Esophagus squamous epithelium (tissue), 4 donors: ENCODE data around the gene UBE2L5.
"Not testable (repeated sequence)": the region's sequence is repeated elsewhere in the genome, so short reads cannot be mapped to it uniquely, and the experiment has no call there.

ENCODE experiments used
- POLR2A ChIP-seq, 4 donors: fragments of 450-650 bp; IDR thresholded peaks; one replicate each; pipeline ENCODE4 v1.6.1; 2017; ENCODE audit warnings: antibody characterized with exemption in 4 of 4, mild to moderate bottlenecking in 4 of 4, moderate library complexity in 3 of 4
- TF ChIP-seq, protein P1 (sequence below), 6 experiments: fragments of 450-650 bp in 4 of 6; fragments of 200-600 bp in 2 of 6; sonication (generic) in 2 of 6; IDR thresholded peaks; one replicate each; pipeline ENCODE4 v1.5.1; 2016 to 2019; ENCODE audit warnings: antibody characterized with exemption in 6 of 6, mild to moderate bottlenecking in 4 of 6, moderate library complexity in 4 of 6

DNA sequence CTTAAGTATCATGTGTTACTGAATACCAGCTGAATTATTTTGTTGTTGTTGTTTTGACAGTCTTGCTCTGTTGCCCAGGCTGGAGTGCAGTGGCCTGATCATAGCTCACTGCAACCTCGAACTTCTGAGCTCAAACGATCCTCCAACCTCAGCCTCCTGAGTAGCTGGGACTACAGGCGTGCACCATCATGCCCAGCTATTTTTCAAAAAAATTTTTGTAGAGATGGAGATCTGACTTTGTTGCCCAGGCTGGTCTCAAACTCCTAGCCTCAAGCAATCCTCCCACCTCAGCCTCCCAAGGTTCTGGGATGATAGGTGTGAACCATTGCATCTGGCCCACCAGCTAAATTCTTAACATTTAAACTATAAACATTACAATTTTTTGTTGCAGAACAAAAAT, 21.2 kb downstream of the UBE2L5 start:
- TF ChIP-seq POLR2A (IDR thresholded peaks at IDR 0.05) = not testable (repeated sequence)
- TF ChIP-seq, protein P1, sequence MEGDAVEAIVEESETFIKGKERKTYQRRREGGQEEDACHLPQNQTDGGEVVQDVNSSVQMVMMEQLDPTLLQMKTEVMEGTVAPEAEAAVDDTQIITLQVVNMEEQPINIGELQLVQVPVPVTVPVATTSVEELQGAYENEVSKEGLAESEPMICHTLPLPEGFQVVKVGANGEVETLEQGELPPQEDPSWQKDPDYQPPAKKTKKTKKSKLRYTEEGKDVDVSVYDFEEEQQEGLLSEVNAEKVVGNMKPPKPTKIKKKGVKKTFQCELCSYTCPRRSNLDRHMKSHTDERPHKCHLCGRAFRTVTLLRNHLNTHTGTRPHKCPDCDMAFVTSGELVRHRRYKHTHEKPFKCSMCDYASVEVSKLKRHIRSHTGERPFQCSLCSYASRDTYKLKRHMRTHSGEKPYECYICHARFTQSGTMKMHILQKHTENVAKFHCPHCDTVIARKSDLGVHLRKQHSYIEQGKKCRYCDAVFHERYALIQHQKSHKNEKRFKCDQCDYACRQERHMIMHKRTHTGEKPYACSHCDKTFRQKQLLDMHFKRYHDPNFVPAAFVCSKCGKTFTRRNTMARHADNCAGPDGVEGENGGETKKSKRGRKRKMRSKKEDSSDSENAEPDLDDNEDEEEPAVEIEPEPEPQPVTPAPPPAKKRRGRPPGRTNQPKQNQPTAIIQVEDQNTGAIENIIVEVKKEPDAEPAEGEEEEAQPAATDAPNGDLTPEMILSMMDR (IDR thresholded peaks at IDR 0.05) = not testable (repeated sequence)
